MCF 10A (cell line): ENCODE results near the gene RASL12. TPM values are rescaled to one million over a fixed set of nuclear protein-coding genes. Genes with fewer than 3 reads are reported as not detected.

Experiments used
- BruUV-seq: library from RNA; stranded (reverse); fragments of 400-500 nt; replicated peaks from 2 replicates; lab custom pipeline; 2021; lab: Mats Ljungman, UMichigan
- CTCF ChIA-PET: fragments of 300-600 bp; sonication (Branson Sonifier 250); formaldehyde crosslinking; extraction: SDS; loops from one replicate; lab custom pipeline; 2021; ENCODE audit warnings: antibody characterized with exemption, inconsistent platforms; lab: Yijun Ruan, JAX
- POLR2A ChIA-PET: fragments of 300-600, 350-650 bp; sonication (Branson Sonifier 250); formaldehyde crosslinking; extraction: SDS; loops from one replicate; lab custom pipeline; 2020; ENCODE audit warnings: antibody characterized with exemption, inconsistent platforms; lab: Yijun Ruan, JAX
- DNase-seq: peaks from one replicate; pipeline ENCODE4 v3.0.0-alpha.2; 2018; ENCODE audit not compliant: unreplicated experiment
- H3K27ac Mint-ChIP-seq: one replicate; pipeline ENCODE4 v1.8.0; 2022; ENCODE audit warnings: mild to moderate bottlenecking, low read depth, mixed read lengths; ENCODE audit not compliant: unreplicated experiment
- H3K27me3 Mint-ChIP-seq: one replicate; pipeline ENCODE4 v1.8.0; 2022; ENCODE audit warnings: mixed read lengths; ENCODE audit not compliant: insufficient read depth, unreplicated experiment
- H3K36me3 Mint-ChIP-seq: one replicate; pipeline ENCODE4 v1.8.0; 2022; ENCODE audit warnings: mild to moderate bottlenecking, moderate library complexity, mixed read lengths; ENCODE audit not compliant: insufficient read depth, unreplicated experiment
- H3K4me1 Mint-ChIP-seq: one replicate; pipeline ENCODE4 v1.8.0; 2022; ENCODE audit warnings: mixed read lengths; ENCODE audit not compliant: insufficient read depth, unreplicated experiment
- H3K4me3 Mint-ChIP-seq: one replicate; pipeline ENCODE4 v1.8.0; 2022; ENCODE audit warnings: mild to moderate bottlenecking, moderate library complexity, mixed read lengths; ENCODE audit not compliant: unreplicated experiment
- H3K9me3 Mint-ChIP-seq: one replicate; pipeline ENCODE4 v1.8.0; 2022; ENCODE audit warnings: mixed read lengths; ENCODE audit not compliant: unreplicated experiment
- CTCF ChIP-seq: fragments of 200-600 bp; IDR thresholded peaks from one replicate; pipeline ENCODE4 v1.8.0; 2022; ENCODE audit warnings: antibody characterized with exemption, mild to moderate bottlenecking; ENCODE audit not compliant: unreplicated experiment
- intact Hi-C: fragments of 100-400 bp; cut with micrococcal nuclease; formaldehyde crosslinking; loops from 2 replicates; pipeline ENCODE4 v1.14.1; 2022
- total RNA-seq: library from RNA; stranded (reverse); gene quantifications from 2 replicates; pipeline ENCODE4 v1.2.3, GENCODE V29; 2022

RASL12 gene
- total RNA-seq, 1 experiment from 2014 or later = not detected

- BruUV-seq = no TSS peak
- no peak overlapping the region for H3K27ac Mint-ChIP-seq
- POLR2A ChIA-PET = interaction anchor here (2.3 kb wide), 1 partner anchor 8 kb away, joined by 12 read pairs; no protein-coding TSS in a partner anchor
Observed at GRCh38 chr15:65034719-65035118, 33.1 kb downstream of the RASL12 start.

GRCh38 chr15:65033659-65034269 is 34.0 kb downstream of the RASL12 start:
- POLR2A ChIA-PET = interaction anchor here (0.7 to 2.3 kb wide), 5 partner anchors 9 to 264 kb away, joined by 3 to 12 read pairs (median 3); partner anchors contain the start of gene SPG21

More at GRCh38 chr15:65034719-65035118, 33.1 kb downstream of the RASL12 start:
- H3K9me3 Mint-ChIP-seq = no peaks in the 10 kb centered on the region
- TF ChIP-seq CTCF = no peak
- no peak overlapping the region for H3K4me3 Mint-ChIP-seq
- DNase-seq = no peak
- H3K4me1 Mint-ChIP-seq = no peaks in the 10 kb centered on the region
- no peaks in the 10 kb centered on the region for H3K27me3 Mint-ChIP-seq
- intact Hi-C loops = loop anchor here (5.0 kb wide), 1 partner anchor 302 kb away; no protein-coding TSS in a partner anchor
- H3K36me3 Mint-ChIP-seq = no peaks in the 10 kb centered on the region
- CTCF ChIA-PET = interaction anchor here (0.6 to 1.7 kb wide), 8 partner anchors 50 to 286 kb away, joined by 3 to 13 read pairs (median 5); no protein-coding TSS in a partner anchor

GRCh38 chr15:65032801-65033537 is 34.8 kb downstream of the RASL12 start:
- Mint-ChIP-seq H3K27ac (no peak overlapping the region), H3K27me3 (no peaks in the 10 kb centered on the region), H3K4me1 (peaks cover 7% of the 10 kb centered on the region), H3K9me3 (no peaks in the 10 kb centered on the region), H3K4me3 (no peak overlapping the region), H3K36me3 (no peaks in the 10 kb centered on the region)
- BruUV-seq = no TSS peak
- peak; percentile 45 for TF ChIP-seq CTCF
- POLR2A ChIA-PET = interaction anchor here (0.8 to 2.3 kb wide), 4 partner anchors 10 to 264 kb away, joined by 3 to 12 read pairs (median 4); partner anchors contain the start of gene SPG21
- CTCF ChIA-PET = interaction anchor here (0.5 to 1.7 kb wide), 15 partner anchors 18 to 768 kb away, joined by 3 to 13 read pairs (median 3); no protein-coding TSS in a partner anchor
- DNase-seq = peak; percentile 84
- intact Hi-C loops = loop anchor here (1.0 to 5.0 kb wide), 6 partner anchors 50 to 301 kb away; partner anchors contain the start of genes CLPX and RNU5A-1

More at GRCh38 chr15:65033659-65034269, 34.0 kb downstream of the RASL12 start:
- H3K4me3 Mint-ChIP-seq = no peak overlapping the region
- no peak overlapping the region for H3K27ac Mint-ChIP-seq
- BruUV-seq = no TSS peak
- peak; percentile 49 for DNase-seq
- CTCF ChIA-PET = interaction anchor here (0.5 to 1.7 kb wide), 26 partner anchors 9 to 768 kb away, joined by 3 to 13 read pairs (median 3); no protein-coding TSS in a partner anchor
- no peaks in the 10 kb centered on the region for H3K4me1 Mint-ChIP-seq
- H3K9me3 Mint-ChIP-seq = no peaks in the 10 kb centered on the region
- H3K36me3 Mint-ChIP-seq = no peaks in the 10 kb centered on the region
- intact Hi-C loops = loop anchor here (1.0 to 5.0 kb wide), 6 partner anchors 50 to 301 kb away; partner anchors contain the start of genes CLPX and RNU5A-1
- H3K27me3 Mint-ChIP-seq = no peaks in the 10 kb centered on the region
- TF ChIP-seq CTCF = peak; percentile 64
